HepG2 (cell line): ENCODE results near the gene PIM3. TPM values are rescaled to one million over a fixed set of nuclear protein-coding genes. Genes with fewer than 3 reads are reported as not detected.
A peak's percentile ranks its signal among the peaks of the same experiment; 100 is the strongest.

Source experiments
- AKAP8 ChIP-seq: sonication (generic); formaldehyde crosslinking; IDR thresholded peaks from 2 replicates; pipeline ENCODE4 v1.5.1; 2020; ENCODE audit warnings: mild to moderate bottlenecking, missing genetic modification reagents
- ELF4 ChIP-seq: sonication (generic); formaldehyde crosslinking; IDR thresholded peaks from 2 replicates; pipeline ENCODE4 v1.5.0; 2020; ENCODE audit warnings: missing genetic modification reagents, mild to moderate bottlenecking, moderate library complexity, borderline replicate concordance
- FLYWCH1 ChIP-seq: sonication (generic); formaldehyde crosslinking; IDR thresholded peaks from 2 replicates; pipeline ENCODE4 v1.8.1; 2023; ENCODE audit warnings: mild to moderate bottlenecking, missing genetic modification reagents
- GTF3A ChIP-seq: sonication (generic); formaldehyde crosslinking; conservative IDR thresholded peaks from 2 replicates; pipeline ENCODE4 v1.4.0; 2020; ENCODE audit warnings: mild to moderate bottlenecking, missing genetic modification reagents
- NR2F6 ChIP-seq, 2 experiments: IDR thresholded peaks; 2 replicates each; pipeline ENCODE4 v1.6.1; 2016; ENCODE audit warnings: antibody characterized with exemption in 1 of 2, mild to moderate bottlenecking in 1 of 2
- ONECUT2 ChIP-seq: sonication (generic); formaldehyde crosslinking; IDR thresholded peaks from 2 replicates; pipeline ENCODE4 v1.4.0; 2020; ENCODE audit warnings: missing genetic modification reagents
- REPIN1 ChIP-seq: sonication (generic); formaldehyde crosslinking; IDR thresholded peaks from 2 replicates; pipeline ENCODE4 v1.8.0; 2022; ENCODE audit warnings: missing genetic modification reagents, low read depth, mild to moderate bottlenecking, borderline replicate concordance
- SIX1 ChIP-seq: sonication (generic); formaldehyde crosslinking; IDR thresholded peaks from 2 replicates; pipeline ENCODE4 v1.4.0; 2020; ENCODE audit warnings: missing genetic modification reagents, borderline replicate concordance
- ZBTB3 ChIP-seq: sonication (generic); formaldehyde crosslinking; IDR thresholded peaks from 2 replicates; pipeline ENCODE4 v1.4.0; 2020; ENCODE audit warnings: low read depth, mild to moderate bottlenecking, moderate library complexity, missing genetic modification reagents, borderline replicate concordance
- ZNF256 ChIP-seq: sonication (generic); formaldehyde crosslinking; conservative IDR thresholded peaks from 2 replicates; pipeline ENCODE4 v1.4.0; 2020; ENCODE audit warnings: missing genetic modification reagents
- polyA plus RNA-seq, 8 experiments: library from polyadenylated mRNA; depleted of rRNA in 3 of 8; stranded (reverse) in 7 of 8; unstranded in 1 of 8; fragments of >200 nt; fragmentation: Illumina TruSeq in 4 of 8; extraction: Trizol in 4 of 8; gene quantifications; 2 replicates each; pipeline versions ENCODE4 v1.2.1 to v1.2.3, GENCODE V29; 2011 to 2016; ENCODE audit warnings: low read depth in 4 of 8, missing spikeins in 1 of 8, mixed read lengths in 1 of 8; ENCODE audit not compliant: insufficient read depth in 1 of 8
- total RNA-seq, 5 experiments: library from RNA; depleted of rRNA; stranded (reverse); fragments of >200 nt; fragmentation: Illumina TruSeq; extraction: Trizol; gene quantifications; 2 replicates each; pipeline ENCODE4 v1.2.3, GENCODE V29; 2016; ENCODE audit warnings: low read depth in 1 of 5
- TF ChIP-seq, protein P1 (sequence below), 2 experiments: sonication (generic) in 1 of 2; formaldehyde crosslinking in 1 of 2; IDR thresholded peaks; 2 replicates each; pipeline versions ENCODE4 v1.5.1 to v1.6.1; 2011 to 2020; ENCODE audit warnings: borderline replicate concordance in 1 of 2, low read depth in 1 of 2, low read length in 1 of 2, mild to moderate bottlenecking in 1 of 2, missing genetic modification reagents in 1 of 2, moderate library complexity in 1 of 2
- TF ChIP-seq, protein P2 (sequence below), 2 experiments: fragments of 450-650 bp in 1 of 2; sonication (generic) in 1 of 2; formaldehyde crosslinking; IDR thresholded peaks; 2 replicates each; pipeline versions ENCODE4 v1.5.0 to v1.8.0; 2020 to 2022; ENCODE audit warnings: mild to moderate bottlenecking in 1 of 2, missing genetic modification reagents in 1 of 2
- TF ChIP-seq, protein P3 (sequence below): sonication (generic); formaldehyde crosslinking; IDR thresholded peaks from 2 replicates; pipeline ENCODE4 v1.9.0; 2021; ENCODE audit warnings: missing genetic modification reagents, borderline replicate concordance
- TF ChIP-seq, protein P4 (sequence below): sonication (generic); formaldehyde crosslinking; IDR thresholded peaks from 2 replicates; pipeline ENCODE4 v1.4.0; 2020; ENCODE audit warnings: mild to moderate bottlenecking, low read depth, missing genetic modification reagents
- TF ChIP-seq, protein P5 (sequence below): sonication (generic); formaldehyde crosslinking; IDR thresholded peaks from 2 replicates; pipeline ENCODE4 v1.8.1; 2023; ENCODE audit warnings: mild to moderate bottlenecking, inconsistent platforms, moderate library complexity, missing genetic modification reagents, borderline replicate concordance
- TF ChIP-seq, protein P6 (sequence below): sonication (generic); formaldehyde crosslinking; IDR thresholded peaks from 2 replicates; pipeline ENCODE4 v1.4.0; 2020; ENCODE audit warnings: missing genetic modification reagents, mild to moderate bottlenecking, borderline replicate concordance

PIM3 gene
- total and polyA plus RNA-seq, 2 of the 13 experiments (the other 11 are each of a cell fraction or from before 2014, with no cell fraction given): 21.6 to 31.2 TPM

DNA sequence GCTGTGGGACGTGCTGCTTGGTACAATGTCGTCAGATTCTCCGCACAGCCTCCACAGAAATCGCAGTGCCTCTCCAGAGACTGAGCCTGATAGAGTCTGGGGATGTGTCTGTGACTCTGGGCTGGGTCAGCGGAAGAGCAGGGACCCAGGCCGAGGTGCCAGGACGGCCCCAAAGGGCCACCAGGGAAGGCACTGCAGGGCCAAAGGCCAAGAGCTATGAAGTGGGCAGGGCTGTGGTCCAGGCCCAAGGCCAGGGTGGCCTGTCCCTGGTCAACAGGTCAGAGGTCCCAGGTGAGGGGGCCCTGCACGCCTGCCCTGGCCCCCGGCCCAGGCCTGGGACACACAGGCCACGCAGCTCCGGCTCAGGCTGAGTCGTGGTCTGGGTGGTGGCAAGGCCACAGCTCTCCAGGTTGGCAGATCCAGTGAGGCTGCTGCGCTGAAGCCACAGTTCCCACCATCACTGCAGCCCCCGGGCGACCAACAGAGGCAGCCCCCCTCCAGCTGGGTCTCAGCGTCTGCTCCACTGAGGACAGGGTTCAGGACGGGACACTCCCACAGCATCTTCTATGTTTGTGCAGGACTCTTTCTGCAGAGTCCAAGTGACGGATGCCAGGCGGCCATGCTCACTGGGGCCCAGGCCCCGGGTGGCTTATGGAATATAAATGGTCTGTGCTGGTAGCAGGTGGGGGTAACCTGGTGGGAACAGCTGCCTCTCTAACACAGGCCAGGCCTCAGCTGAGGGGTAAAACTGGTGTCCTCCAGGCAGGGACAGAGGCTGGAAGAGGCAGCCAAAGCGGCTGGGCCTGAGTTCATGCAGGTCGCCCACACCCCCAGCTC lies 4.8 kb upstream of the PIM3 start (continued):
- TF ChIP-seq, protein P1, sequence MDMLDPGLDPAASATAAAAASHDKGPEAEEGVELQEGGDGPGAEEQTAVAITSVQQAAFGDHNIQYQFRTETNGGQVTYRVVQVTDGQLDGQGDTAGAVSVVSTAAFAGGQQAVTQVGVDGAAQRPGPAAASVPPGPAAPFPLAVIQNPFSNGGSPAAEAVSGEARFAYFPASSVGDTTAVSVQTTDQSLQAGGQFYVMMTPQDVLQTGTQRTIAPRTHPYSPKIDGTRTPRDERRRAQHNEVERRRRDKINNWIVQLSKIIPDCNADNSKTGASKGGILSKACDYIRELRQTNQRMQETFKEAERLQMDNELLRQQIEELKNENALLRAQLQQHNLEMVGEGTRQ (IDR thresholded peaks at IDR 0.05; ENCODE audit: low read depth, low read length): no peak
- TF ChIP-seq, protein P1 (CRISPR knock-in tag; IDR thresholded peaks at IDR 0.05; ENCODE audit: borderline replicate concordance): no peak
- TF ChIP-seq ELF4 (CRISPR knock-in tag) (no peak), ZBTB3 (CRISPR knock-in tag) (peak; percentile 46; the same call in 1 of the 2 replicates), NR2F6 (IDR thresholded peaks at IDR 0.05) (peak; percentile 90), NR2F6 (CRISPR knock-in tag; IDR thresholded peaks at IDR 0.05) (peak; percentile 96), SIX1 (CRISPR knock-in tag) (no peak), AKAP8 (CRISPR knock-in tag) (no peak), GTF3A (CRISPR knock-in tag) (no peak), ZNF256 (CRISPR knock-in tag) (no peak; the same call in 1 of the 2 replicates), ONECUT2 (no peak), REPIN1 (CRISPR knock-in tag) (no peak), FLYWCH1 (CRISPR knock-in tag) (no peak)
- TF ChIP-seq, protein P2, sequence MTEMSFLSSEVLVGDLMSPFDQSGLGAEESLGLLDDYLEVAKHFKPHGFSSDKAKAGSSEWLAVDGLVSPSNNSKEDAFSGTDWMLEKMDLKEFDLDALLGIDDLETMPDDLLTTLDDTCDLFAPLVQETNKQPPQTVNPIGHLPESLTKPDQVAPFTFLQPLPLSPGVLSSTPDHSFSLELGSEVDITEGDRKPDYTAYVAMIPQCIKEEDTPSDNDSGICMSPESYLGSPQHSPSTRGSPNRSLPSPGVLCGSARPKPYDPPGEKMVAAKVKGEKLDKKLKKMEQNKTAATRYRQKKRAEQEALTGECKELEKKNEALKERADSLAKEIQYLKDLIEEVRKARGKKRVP (CRISPR knock-in tag; IDR thresholded peaks at IDR 0.05): no peak
- TF ChIP-seq, protein P3, sequence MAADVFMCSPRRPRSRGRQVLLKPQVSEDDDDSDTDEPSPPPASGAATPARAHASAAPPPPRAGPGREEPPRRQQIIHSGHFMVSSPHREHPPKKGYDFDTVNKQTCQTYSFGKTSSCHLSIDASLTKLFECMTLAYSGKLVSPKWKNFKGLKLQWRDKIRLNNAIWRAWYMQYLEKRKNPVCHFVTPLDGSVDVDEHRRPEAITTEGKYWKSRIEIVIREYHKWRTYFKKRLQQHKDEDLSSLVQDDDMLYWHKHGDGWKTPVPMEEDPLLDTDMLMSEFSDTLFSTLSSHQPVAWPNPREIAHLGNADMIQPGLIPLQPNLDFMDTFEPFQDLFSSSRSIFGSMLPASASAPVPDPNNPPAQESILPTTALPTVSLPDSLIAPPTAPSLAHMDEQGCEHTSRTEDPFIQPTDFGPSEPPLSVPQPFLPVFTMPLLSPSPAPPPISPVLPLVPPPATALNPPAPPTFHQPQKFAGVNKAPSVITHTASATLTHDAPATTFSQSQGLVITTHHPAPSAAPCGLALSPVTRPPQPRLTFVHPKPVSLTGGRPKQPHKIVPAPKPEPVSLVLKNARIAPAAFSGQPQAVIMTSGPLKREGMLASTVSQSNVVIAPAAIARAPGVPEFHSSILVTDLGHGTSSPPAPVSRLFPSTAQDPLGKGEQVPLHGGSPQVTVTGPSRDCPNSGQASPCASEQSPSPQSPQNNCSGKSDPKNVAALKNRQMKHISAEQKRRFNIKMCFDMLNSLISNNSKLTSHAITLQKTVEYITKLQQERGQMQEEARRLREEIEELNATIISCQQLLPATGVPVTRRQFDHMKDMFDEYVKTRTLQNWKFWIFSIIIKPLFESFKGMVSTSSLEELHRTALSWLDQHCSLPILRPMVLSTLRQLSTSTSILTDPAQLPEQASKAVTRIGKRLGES: no peak
- TF ChIP-seq, protein P4, sequence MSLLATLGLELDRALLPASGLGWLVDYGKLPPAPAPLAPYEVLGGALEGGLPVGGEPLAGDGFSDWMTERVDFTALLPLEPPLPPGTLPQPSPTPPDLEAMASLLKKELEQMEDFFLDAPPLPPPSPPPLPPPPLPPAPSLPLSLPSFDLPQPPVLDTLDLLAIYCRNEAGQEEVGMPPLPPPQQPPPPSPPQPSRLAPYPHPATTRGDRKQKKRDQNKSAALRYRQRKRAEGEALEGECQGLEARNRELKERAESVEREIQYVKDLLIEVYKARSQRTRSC: no peak
- TF ChIP-seq, protein P5, sequence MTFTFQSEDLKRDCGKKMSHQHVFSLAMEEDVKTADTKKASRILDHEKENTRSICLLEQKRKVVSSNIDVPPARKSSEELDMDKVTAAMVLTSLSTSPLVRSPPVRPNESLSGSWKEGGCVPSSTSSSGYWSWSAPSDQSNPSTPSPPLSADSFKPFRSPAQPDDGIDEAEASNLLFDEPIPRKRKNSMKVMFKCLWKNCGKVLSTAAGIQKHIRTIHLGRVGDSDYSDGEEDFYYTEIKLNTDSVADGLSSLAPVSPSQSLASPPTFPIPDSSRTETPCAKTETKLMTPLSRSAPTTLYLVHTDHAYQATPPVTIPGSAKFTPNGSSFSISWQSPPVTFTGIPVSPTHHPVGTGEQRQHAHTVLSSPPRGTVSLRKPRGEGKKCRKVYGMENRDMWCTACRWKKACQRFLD (CRISPR knock-in tag): no peak
- TF ChIP-seq, protein P6, sequence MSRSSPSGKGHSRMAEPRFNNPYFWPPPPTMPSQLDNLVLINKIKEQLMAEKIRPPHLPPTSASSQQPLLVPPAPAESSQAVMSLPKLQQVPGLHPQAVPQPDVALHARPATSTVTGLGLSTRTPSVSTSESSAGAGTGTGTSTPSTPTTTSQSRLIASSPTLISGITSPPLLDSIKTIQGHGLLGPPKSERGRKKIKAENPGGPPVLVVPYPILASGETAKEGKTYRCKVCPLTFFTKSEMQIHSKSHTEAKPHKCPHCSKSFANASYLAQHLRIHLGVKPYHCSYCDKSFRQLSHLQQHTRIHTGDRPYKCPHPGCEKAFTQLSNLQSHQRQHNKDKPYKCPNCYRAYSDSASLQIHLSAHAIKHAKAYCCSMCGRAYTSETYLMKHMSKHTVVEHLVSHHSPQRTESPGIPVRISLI (CRISPR knock-in tag): no peak
